ENCODE results near the gene CDK5. TPM values are rescaled to one million over a fixed set of nuclear protein-coding genes. Genes with fewer than 3 reads are reported as not detected.

The CDK5 gene
- total and polyA plus RNA-seq, 9 donors = 2.7 to 9.4 (median 4.1) TPM

DNA sequence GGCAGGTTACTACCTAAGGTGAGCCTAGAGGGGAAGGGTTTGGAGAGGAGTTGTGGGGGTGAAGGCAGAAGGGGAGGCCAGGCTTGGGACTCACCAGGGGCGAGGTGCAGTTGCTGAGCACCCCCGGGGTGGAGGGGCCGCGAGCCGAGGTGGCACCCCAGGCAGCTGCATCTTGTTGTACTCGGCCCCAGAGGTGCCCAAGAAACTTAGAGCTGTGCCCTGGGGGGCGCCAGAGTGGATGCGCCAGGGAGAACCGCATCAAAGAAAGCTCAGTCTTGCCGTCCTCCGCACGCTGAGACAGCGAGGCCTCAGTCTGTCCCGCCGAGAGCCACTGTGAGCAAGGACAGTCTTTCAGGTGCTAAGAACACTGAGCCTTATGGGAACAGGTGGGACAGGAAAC lies 40.8 kb downstream of the CDK5 start:
- H3K27me3 ChIP-seq = no peaks in the 10 kb centered on the region
- TF ChIP-seq, protein P1, sequence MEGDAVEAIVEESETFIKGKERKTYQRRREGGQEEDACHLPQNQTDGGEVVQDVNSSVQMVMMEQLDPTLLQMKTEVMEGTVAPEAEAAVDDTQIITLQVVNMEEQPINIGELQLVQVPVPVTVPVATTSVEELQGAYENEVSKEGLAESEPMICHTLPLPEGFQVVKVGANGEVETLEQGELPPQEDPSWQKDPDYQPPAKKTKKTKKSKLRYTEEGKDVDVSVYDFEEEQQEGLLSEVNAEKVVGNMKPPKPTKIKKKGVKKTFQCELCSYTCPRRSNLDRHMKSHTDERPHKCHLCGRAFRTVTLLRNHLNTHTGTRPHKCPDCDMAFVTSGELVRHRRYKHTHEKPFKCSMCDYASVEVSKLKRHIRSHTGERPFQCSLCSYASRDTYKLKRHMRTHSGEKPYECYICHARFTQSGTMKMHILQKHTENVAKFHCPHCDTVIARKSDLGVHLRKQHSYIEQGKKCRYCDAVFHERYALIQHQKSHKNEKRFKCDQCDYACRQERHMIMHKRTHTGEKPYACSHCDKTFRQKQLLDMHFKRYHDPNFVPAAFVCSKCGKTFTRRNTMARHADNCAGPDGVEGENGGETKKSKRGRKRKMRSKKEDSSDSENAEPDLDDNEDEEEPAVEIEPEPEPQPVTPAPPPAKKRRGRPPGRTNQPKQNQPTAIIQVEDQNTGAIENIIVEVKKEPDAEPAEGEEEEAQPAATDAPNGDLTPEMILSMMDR (IDR thresholded peaks at IDR 0.05) = no peak
- TF ChIP-seq POLR2A (IDR thresholded peaks at IDR 0.05) (no peak), EP300 (IDR thresholded peaks at IDR 0.05) (no peak)
- intact Hi-C loops (cut with DNase I) = loop anchor here in 3 of 4 donors (5.0 to 10.0 kb wide), 2 partner anchors 55 to 98 kb away; no protein-coding TSS in a partner anchor

DNA sequence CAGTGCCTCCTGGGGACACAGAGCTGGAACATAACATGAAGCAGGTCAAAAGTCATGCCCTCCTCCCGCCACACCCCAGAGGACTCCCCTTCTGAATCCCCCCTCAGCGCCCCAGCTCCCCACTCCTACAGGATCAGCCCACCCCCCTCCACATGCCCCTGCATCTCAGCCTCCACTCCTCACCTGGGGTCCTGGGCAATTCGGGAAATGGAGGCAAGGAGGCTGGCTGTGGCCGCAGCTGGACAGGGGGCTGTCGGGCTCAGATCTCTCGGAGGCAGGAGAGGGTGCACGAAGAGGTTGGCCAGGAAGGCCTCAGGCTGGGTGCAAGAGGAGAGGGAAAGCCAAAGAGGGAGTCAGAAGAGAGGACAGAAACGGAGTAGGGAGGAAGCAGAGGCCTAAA lies 41.2 kb downstream of the CDK5 start:
- TF ChIP-seq EP300 (IDR thresholded peaks at IDR 0.05) (no peak), POLR2A (IDR thresholded peaks at IDR 0.05) (no peak)
- TF ChIP-seq, protein P1 (IDR thresholded peaks at IDR 0.05) = no peak
- WGBS, 3 donors = 75 to 84% (median 82%) methylated on average over 8 of the region's 8 CpGs
- no peak overlapping the region for H3K27ac ChIP-seq
- intact Hi-C loops (cut with DNase I) = loop anchor here in 3 of 4 donors (5.0 to 10.0 kb wide), 2 partner anchors 54 to 98 kb away; no protein-coding TSS in a partner anchor
- H3K9me3 ChIP-seq = no peaks in the 10 kb centered on the region
- no peaks in the 10 kb centered on the region for H3K27me3 ChIP-seq
- DNase-seq = no peak
- H3K4me1 ChIP-seq (ENCODE audit: insufficient read depth) = peaks cover 6% of the 10 kb centered on the region
- H3K4me3 ChIP-seq = no peak overlapping the region
- no peaks in the 10 kb centered on the region for H3K36me3 ChIP-seq

More for the DNA sequence above, 40.8 kb downstream of the CDK5 start:
- no peaks in the 10 kb centered on the region for H3K9me3 ChIP-seq
- no peak overlapping the region for H3K27ac ChIP-seq
- no peaks in the 10 kb centered on the region for H3K36me3 ChIP-seq
- DNase-seq = no peak
- H3K4me1 ChIP-seq (ENCODE audit: insufficient read depth) = peaks cover 6% of the 10 kb centered on the region
- no peak overlapping the region for H3K4me3 ChIP-seq
- WGBS, 3 donors = 82 to 88% (median 83%) methylated on average over 15 of the region's 15 CpGs

DNA sequence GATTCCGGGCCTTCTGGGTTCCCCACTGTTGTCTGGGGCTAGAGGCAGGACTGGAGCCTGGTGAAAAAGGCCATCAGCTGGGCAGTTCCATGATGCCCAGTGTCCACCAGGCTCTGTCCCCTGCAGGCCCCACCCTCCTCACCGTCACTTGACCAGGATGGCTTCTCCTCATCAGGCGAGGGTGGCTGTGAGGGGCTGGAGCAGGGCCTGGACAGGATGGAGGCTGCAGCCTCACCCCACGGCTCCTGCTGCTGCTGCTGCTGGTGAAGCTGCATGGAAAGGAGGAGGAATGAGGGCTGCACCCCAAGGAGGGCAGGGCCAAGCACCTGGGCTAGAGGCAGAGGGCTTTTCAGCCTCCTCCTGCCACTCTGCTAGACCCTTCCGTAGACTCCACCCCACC lies 41.7 kb downstream of the CDK5 start:
- intact Hi-C loops (cut with DNase I) = loop anchor here in 3 of 4 donors (5.0 to 10.0 kb wide), 2 partner anchors 54 to 99 kb away; no protein-coding TSS in a partner anchor
- no peak overlapping the region for H3K4me3 ChIP-seq
- H3K9me3 ChIP-seq = no peaks in the 10 kb centered on the region
- no peaks in the 10 kb centered on the region for H3K36me3 ChIP-seq
- 70 to 85% (median 79%) methylated on average over 5 of the region's 5 CpGs for WGBS, 3 donors
- no peak for TF ChIP-seq EP300 (IDR thresholded peaks at IDR 0.05)
- no peak for TF ChIP-seq POLR2A (IDR thresholded peaks at IDR 0.05)
- TF ChIP-seq, protein P1 (IDR thresholded peaks at IDR 0.05) = no peak
- no peaks in the 10 kb centered on the region for H3K27me3 ChIP-seq
- no peak for DNase-seq
- H3K27ac ChIP-seq = no peak overlapping the region
- H3K4me1 ChIP-seq (ENCODE audit: insufficient read depth) = peaks cover 6% of the 10 kb centered on the region

DNA sequence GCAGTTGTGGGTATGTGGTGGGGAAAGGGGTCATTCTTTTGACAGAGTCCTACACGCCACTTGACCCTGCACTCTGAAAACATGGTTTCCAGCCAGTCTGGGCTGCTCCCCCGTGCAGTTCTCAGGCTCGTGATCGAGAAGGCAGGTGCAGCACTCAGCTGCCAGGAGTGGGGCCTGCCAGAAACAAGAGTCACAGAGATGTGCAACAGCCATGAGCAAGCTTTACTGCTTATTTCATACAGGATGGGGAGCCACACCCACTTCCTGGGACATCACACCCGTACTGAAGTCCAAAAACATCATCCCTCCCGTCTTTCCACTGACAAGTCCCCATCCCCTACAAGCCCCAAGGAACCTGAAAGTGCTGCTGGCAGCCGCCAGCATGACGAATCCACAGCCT lies 42.7 kb downstream of the CDK5 start:
- WGBS, 3 donors = 69 to 71% (median 71%) methylated on average over 8 of the region's 8 CpGs
- peaks cover 6% of the 10 kb centered on the region for H3K4me1 ChIP-seq (ENCODE audit: insufficient read depth)
- no peak for TF ChIP-seq EP300 (IDR thresholded peaks at IDR 0.05)
- TF ChIP-seq, protein P1 (IDR thresholded peaks at IDR 0.05) = no peak
- no peak for TF ChIP-seq POLR2A (IDR thresholded peaks at IDR 0.05)
- no peaks in the 10 kb centered on the region for H3K36me3 ChIP-seq
- no peaks in the 10 kb centered on the region for H3K27me3 ChIP-seq
- H3K4me3 ChIP-seq = no peak overlapping the region
- intact Hi-C loops (cut with DNase I) = loop anchor here in 3 of 4 donors (5.0 to 10.0 kb wide), 3 partner anchors 53 to 118 kb away; no protein-coding TSS in a partner anchor
- no peak overlapping the region for H3K27ac ChIP-seq
- no peaks in the 10 kb centered on the region for H3K9me3 ChIP-seq
- DNase-seq = no peak

All from ovary (tissue), 9 donors.